ENCODE measurements around the gene CD200.

Gene CD200

DNA sequence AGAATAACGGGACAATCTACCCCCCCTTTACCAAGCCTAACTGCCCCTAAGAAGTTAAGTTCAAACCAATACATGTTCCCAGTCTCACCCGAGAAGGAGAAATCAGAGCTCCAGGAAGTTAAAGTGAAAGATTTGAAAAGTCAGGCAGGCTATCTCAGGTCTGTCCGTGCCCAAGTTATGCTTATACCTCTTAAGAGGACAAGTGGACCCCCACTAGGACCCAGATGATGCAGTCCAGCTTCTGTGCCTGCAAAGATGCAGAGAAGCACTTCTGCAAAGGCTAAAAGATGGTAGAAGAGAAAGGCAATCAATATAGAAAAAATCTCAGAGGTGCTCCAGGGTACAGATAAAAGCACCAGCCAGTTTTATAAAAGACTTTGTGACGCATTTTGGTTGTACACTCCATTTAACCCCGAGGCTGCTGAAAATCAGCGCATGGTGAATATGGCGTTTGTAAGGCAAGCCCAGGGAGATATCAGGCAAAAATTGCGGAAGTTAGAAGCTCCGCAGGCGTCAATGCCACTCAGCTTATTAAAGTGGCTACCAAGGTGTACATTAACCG, 29.1 kb upstream of the CD200 start:
- peaks cover 0 to 15% (median 9%) of the 10 kb centered on the region in 11 experiments; a peak in 12 of 22 replicates for H3K9me3 ChIP-seq (replicated peaks in 1 of 11)
- H3K9ac ChIP-seq = peak overlapping the region in 10 of 11 experiments; percentile 20 to 78 (median 62); a peak in 18 of 22 replicates

DNA sequence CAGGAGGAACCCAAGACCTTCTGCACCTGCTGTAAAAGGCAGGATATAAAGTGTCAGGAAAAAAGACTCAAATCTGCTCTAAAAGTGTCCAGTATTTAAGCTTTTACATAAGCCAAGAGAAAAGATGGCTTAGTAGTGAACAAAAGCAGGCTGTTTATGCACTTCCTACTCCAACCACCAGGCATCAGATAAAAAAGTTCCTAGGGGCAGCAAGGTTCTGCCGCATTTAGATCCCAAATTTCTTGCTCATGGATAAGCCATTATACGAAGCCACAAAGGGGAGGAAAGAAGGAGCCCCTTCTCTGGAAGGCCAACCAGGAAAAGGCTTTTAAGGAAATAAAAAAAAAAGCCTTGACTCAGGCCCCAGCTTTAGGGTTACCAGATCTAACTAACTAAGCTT, 28.3 kb upstream of the CD200 start:
- Histone ChIP-seq H3K9me3 (replicated peaks in 1 of 11) (peaks cover 0 to 15% (median 9%) of the 10 kb centered on the region in 11 experiments; a peak in 12 of 22 replicates), H3K4me2 (peak overlapping the region; percentile 79 to 90 (median 83); a peak in 20 of 22 replicates), H3K4me3 (no peak overlapping the region), H3K27me3 (no peaks in the 10 kb centered on the region), H3K4me1 (peaks cover 19 to 31% (median 25%) of the 10 kb centered on the region in 10 experiments), H3K27ac (no peak overlapping the region), H3K36me3 (no peaks in the 10 kb centered on the region), H3K9ac (no peak overlapping the region), H4K20me1 (no peaks in the 10 kb centered on the region)
- TF ChIP-seq Cebpa-rat (IDR thresholded peaks at IDR 0.05) = no peak

More for the DNA sequence above, 29.1 kb upstream of the CD200 start:
- TF ChIP-seq Cebpa-rat (IDR thresholded peaks at IDR 0.05) = no peak
- peak overlapping the region in 8 of 11 experiments; percentile 5 to 69 (median 42); a peak in 12 of 22 replicates for H3K27ac ChIP-seq
- H3K4me3 ChIP-seq = peak overlapping the region; percentile 38 to 67 (median 54)
- no peaks in the 10 kb centered on the region for H3K27me3 ChIP-seq
- H4K20me1 ChIP-seq = no peaks in the 10 kb centered on the region
- peak overlapping the region; percentile 79 to 90 (median 83) for H3K4me2 ChIP-seq
- peaks cover 19 to 34% (median 26%) of the 10 kb centered on the region in 10 experiments for H3K4me1 ChIP-seq
- no peaks in the 10 kb centered on the region for H3K36me3 ChIP-seq

DNA sequence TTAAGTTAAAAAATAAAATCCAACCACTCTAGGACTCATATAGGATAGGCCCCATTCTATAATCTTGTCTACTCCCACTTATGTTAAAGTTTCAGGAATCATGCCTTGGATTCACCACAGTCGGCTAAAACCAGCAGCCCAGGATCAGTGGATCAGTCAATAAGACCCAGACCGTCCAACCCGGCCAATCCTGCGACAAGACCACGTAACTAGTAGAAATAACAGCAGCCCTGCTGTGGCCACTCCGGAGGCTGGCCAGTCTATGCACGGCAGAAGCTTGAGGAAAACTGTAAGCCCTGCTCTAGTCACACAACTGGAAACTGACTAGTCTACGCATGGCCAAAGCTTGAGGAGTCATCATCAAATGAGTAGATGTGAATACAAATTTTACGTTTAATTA, 26.1 kb upstream of the CD200 start:
- no peaks in the 10 kb centered on the region for H3K36me3 ChIP-seq
- H4K20me1 ChIP-seq = no peaks in the 10 kb centered on the region
- peaks cover 19 to 30% (median 25%) of the 10 kb centered on the region in 10 experiments for H3K4me1 ChIP-seq
- no peaks in the 10 kb centered on the region for H3K27me3 ChIP-seq
- H3K27ac ChIP-seq = no peak overlapping the region
- H3K4me3 ChIP-seq = no peak overlapping the region
- H3K9me3 ChIP-seq (replicated peaks in 1 of 11) = peaks cover 0 to 11% (median 8%) of the 10 kb centered on the region in 11 experiments; a peak in 12 of 22 replicates
- no peak overlapping the region for H3K9ac ChIP-seq
- TF ChIP-seq Cebpa-rat (IDR thresholded peaks at IDR 0.05) = no peak
- no peak overlapping the region for H3K4me2 ChIP-seq

DNA sequence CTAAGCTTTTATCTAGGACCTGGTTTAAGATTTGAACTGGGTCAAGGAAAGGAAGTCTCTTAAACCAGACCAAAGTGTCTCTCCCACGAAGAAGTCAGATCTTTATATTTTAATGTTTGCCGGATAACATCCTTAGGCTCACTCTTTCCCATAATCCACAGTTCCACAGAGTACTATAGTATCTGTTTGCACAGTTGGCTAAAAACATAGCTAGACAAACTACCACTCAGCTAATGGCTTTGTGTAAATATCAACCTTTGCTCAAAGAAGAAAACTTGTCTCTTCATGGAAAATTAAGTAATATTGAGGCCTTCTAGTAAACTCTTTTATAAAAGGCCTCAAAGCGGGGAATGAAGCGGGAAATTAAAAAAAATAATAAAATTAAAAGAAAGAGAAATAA, 25.4 kb upstream of the CD200 start:
- no peak overlapping the region for H3K4me3 ChIP-seq
- no peak overlapping the region for H3K27ac ChIP-seq
- no peak for TF ChIP-seq Cebpa-rat (IDR thresholded peaks at IDR 0.05)
- no peaks in the 10 kb centered on the region for H4K20me1 ChIP-seq
- H3K9ac ChIP-seq = no peak overlapping the region
- no peaks in the 10 kb centered on the region for H3K27me3 ChIP-seq
- H3K36me3 ChIP-seq = no peaks in the 10 kb centered on the region
- peaks cover 0 to 4% (median 2%) of the 10 kb centered on the region in 11 experiments; a peak in 12 of 22 replicates for H3K9me3 ChIP-seq (replicated peaks in 1 of 11)
- H3K4me1 ChIP-seq = peaks cover 19 to 22% (median 19%) of the 10 kb centered on the region in 10 experiments
- H3K4me2 ChIP-seq = no peak overlapping the region

DNA sequence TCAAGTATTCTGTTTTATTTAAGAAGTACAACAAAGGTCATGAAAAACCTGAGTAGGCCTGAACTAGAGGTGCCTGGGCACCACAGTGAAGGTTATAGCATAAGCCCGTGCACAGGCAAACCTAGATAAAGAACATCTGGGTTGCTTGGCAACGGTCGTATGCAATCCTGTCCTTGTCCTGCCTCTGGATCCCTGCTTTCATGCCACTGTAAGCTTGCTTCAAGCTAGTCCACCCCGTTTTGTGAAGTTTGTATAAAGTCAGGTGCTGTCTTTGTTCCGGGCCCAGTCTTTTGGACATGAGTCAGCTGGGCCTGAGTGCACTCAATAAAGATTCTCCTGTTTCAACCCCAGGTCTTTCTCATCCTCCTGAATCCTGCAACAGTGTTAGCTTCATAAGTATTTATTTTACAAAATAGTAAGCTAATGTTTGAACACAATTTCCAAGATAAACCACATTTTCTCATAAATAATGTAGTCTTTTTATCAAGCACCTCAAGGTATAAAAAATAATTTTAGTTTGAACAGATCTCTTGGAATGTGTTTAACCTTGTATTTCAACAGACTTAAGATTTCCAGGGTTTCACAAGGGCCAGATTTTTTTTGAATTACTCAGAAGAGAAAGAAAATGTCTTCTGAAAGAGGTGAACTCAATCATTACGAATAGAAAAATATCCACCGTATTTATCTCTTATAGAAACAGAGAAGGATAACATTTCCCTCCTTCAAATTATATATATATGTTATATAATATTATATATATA, 24.6 kb upstream of the CD200 start:
- no peak overlapping the region for H3K4me2 ChIP-seq
- H3K36me3 ChIP-seq = no peaks in the 10 kb centered on the region
- no peak overlapping the region for H3K9ac ChIP-seq
- H3K9me3 ChIP-seq (replicated peaks in 1 of 11) = no peaks in the 10 kb centered on the region
- no peak overlapping the region for H3K4me3 ChIP-seq
- no peaks in the 10 kb centered on the region for H4K20me1 ChIP-seq
- H3K27ac ChIP-seq = no peak overlapping the region
- peaks cover 11 to 15% (median 12%) of the 10 kb centered on the region in 10 experiments for H3K4me1 ChIP-seq
- H3K27me3 ChIP-seq = no peaks in the 10 kb centered on the region
- no peak for TF ChIP-seq Cebpa-rat (IDR thresholded peaks at IDR 0.05)

DNA sequence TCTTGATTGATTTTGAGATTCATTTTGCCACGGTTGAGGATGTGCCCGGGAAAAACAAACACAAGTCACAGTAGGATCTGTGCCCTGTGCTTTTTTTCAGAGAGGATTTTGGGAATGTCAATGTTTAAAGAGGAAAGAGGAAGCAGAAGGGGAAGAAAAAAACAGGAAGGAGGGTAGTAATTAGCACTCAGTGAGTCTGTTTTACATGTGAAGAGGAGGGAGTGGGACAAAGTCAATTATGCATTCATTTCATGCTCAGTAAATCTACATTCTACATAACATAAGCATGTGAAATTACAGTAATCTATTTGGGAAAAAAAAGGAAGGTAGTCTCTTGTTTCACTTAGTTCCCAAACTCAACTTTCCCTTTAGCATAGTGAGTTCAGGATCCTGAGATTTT, 18.3 kb upstream of the CD200 start:
- Histone ChIP-seq H3K4me3 (no peak overlapping the region), H3K4me1 (peaks cover 0 to 13% (median 0%) of the 10 kb centered on the region in 10 experiments; a peak in 6 of 20 replicates), H3K36me3 (no peaks in the 10 kb centered on the region), H3K27ac (no peak overlapping the region), H4K20me1 (no peaks in the 10 kb centered on the region), H3K27me3 (no peaks in the 10 kb centered on the region), H3K4me2 (peak overlapping the region in 2 of 11 experiments; percentile 10 to 55; a peak in 3 of 22 replicates), H3K9me3 (replicated peaks in 1 of 11) (peaks cover 12 to 43% (median 26%) of the 10 kb centered on the region in 11 experiments), H3K9ac (no peak overlapping the region)
- TF ChIP-seq Cebpa-rat (IDR thresholded peaks at IDR 0.05) = no peak

DNA sequence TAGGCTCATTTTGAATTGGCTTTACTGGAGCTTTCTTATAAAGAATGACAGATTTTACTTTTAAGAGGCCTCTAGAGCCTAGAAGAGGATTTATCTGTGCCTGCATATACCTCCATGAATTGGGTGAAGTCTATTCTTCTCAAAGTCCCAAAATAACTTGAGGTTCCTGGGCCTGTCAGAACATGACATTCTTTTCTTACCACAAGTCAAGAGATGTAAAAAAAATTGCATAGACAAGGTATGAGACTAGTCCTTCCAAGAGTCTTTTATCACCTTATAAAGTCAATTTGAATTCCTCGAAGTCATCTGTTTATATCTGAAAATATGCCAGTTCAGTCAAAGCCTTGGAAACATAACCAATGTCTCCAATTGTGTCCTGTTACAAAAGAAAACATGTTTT, 17.2 kb upstream of the CD200 start:
- Histone ChIP-seq H3K27me3 (no peaks in the 10 kb centered on the region), H3K9me3 (replicated peaks in 1 of 11) (peaks cover 12 to 43% (median 26%) of the 10 kb centered on the region in 11 experiments), H4K20me1 (no peaks in the 10 kb centered on the region), H3K27ac (no peak overlapping the region), H3K4me3 (no peak overlapping the region), H3K36me3 (no peaks in the 10 kb centered on the region), H3K4me2 (no peak overlapping the region), H3K4me1 (peaks cover 0 to 13% (median 0%) of the 10 kb centered on the region in 10 experiments; a peak in 6 of 20 replicates), H3K9ac (no peak overlapping the region)
- TF ChIP-seq Cebpa-rat (IDR thresholded peaks at IDR 0.05) = no peak

DNA sequence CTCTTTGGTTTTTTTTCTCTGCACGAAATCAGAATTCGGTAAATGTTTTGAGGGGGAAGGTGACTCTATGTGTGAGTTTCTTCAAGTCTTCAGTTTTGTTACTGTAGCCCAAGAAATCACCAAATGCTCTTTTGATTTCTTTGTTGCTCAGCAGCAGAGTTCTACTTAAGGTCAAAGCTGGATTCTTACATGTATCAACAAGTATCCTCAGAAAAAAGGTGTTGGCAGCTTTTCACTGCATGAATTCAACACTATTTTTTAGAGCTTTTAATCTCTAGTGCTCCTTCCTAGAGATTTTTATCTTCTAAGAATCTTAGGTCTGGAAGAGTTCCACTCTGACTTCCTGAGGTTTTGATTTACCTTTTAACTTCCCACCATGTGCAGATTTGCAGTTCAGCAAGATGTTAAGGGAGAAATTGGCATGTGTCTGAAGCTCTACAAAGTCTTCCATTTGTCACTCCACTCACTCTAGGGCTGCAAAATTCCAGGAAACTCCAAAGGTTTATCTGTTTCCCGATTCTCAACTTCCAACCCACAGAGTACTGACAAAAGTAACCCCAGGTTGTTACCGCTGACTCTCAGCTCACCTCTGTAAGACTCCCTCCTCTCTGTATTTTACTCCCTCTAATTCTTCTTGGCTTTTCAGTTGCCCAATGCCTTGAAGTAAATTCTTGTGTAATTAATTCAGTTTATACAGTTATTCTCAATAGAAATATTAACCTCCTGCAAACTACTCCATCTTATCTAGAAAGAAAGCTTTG, 13.3 kb upstream of the CD200 start:
- no peak for TF ChIP-seq Cebpa-rat (IDR thresholded peaks at IDR 0.05)
- Histone ChIP-seq H3K36me3 (no peaks in the 10 kb centered on the region), H3K27ac (no peak overlapping the region), H3K9ac (no peak overlapping the region), H3K4me2 (no peak overlapping the region), H3K27me3 (no peaks in the 10 kb centered on the region), H3K4me3 (no peak overlapping the region), H3K4me1 (peaks cover 0 to 6% (median 0%) of the 10 kb centered on the region in 10 experiments; a peak in 6 of 20 replicates), H3K9me3 (replicated peaks in 1 of 11) (peaks cover 12 to 34% (median 24%) of the 10 kb centered on the region in 11 experiments), H4K20me1 (no peaks in the 10 kb centered on the region)

DNA sequence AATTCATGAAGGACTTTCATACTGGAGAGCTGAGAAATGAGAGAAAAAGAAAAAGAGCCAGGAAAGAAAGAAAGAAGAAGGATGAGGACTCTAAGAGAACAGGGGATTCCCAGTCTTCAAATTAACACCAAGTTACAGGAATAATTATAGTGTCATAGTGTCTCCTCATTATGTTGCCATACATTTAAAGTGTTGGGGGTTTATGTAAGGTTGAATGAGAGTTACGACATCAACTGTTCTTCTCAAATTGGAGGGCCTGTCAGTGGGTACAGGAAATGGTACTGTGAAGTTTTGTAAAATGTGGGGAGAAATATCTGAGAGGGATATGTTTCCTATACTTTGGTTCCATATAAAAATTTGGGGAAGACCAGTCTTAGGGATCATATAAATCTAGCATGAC, 12.3 kb upstream of the CD200 start:
- Histone ChIP-seq H3K4me2 (no peak overlapping the region), H3K4me1 (no peaks in the 10 kb centered on the region), H4K20me1 (no peaks in the 10 kb centered on the region), H3K27me3 (no peaks in the 10 kb centered on the region), H3K9me3 (replicated peaks in 1 of 11) (peaks cover 10 to 24% (median 20%) of the 10 kb centered on the region in 11 experiments), H3K36me3 (no peaks in the 10 kb centered on the region), H3K27ac (no peak overlapping the region), H3K9ac (no peak overlapping the region), H3K4me3 (no peak overlapping the region)
- TF ChIP-seq Cebpa-rat (IDR thresholded peaks at IDR 0.05) = no peak
